Smooth muscle cell (in vitro differentiated cells): ENCODE measurements around the gene DPY30. TPM values are rescaled to one million over a fixed set of nuclear protein-coding genes. Genes with fewer than 3 reads are reported as not detected.

Experiments used
- DNase-seq: peaks from one replicate; lab custom pipeline; 2025; ENCODE audit not compliant: unreplicated experiment; lab: John Stamatoyannopoulos, UW
- H2AFZ ChIP-seq: fragments of 200-600 bp; sonication (generic); 2 replicates; pipeline ENCODE4 v1.6.0; 2016; ENCODE audit warnings: antibody characterized with exemption, low read depth, mild to moderate bottlenecking
- H3F3A ChIP-seq: fragments of 200-600 bp; sonication (generic); 2 replicates; pipeline ENCODE4 v1.6.0; 2017; ENCODE audit warnings: antibody characterized with exemption, low read depth
- H3K27ac ChIP-seq: fragments of 200-600 bp; sonication (generic); 2 replicates; pipeline ENCODE4 v1.5.1; 2016; ENCODE audit warnings: low read depth, mild to moderate bottlenecking
- H3K27me3 ChIP-seq: fragments of 200-600 bp; sonication (generic); 2 replicates; pipeline ENCODE4 v1.6.1; 2016; ENCODE audit warnings: low read depth, mild to moderate bottlenecking
- H3K36me3 ChIP-seq: fragments of 200-600 bp; sonication (generic); 2 replicates; pipeline ENCODE4 v1.5.1; 2016; ENCODE audit warnings: low read depth
- H3K4me1 ChIP-seq: fragments of 200-600 bp; sonication (generic); 2 replicates; pipeline ENCODE4 v1.5.1; 2016; ENCODE audit warnings: low read depth
- H3K4me2 ChIP-seq: fragments of 200-600 bp; sonication (generic); 2 replicates; pipeline ENCODE4 v1.6.0; 2016; ENCODE audit warnings: mild to moderate bottlenecking
- H3K4me3 ChIP-seq: fragments of 200-600 bp; sonication (generic); 2 replicates; pipeline ENCODE4 v1.5.1; 2016; ENCODE audit warnings: mild to moderate bottlenecking
- H3K79me2 ChIP-seq: fragments of 200-600 bp; sonication (generic); 2 replicates; pipeline ENCODE4 v1.6.0; 2016; ENCODE audit warnings: low read depth, mild to moderate bottlenecking
- H3K9ac ChIP-seq: fragments of 200-600 bp; sonication (generic); 2 replicates; pipeline ENCODE4 v1.6.0; 2016; ENCODE audit warnings: low read depth
- H3K9me3 ChIP-seq: fragments of 200-600 bp; sonication (generic); replicated peaks from 2 replicates; pipeline ENCODE4 v1.5.1; 2016; ENCODE audit warnings: low read depth
- H4K20me1 ChIP-seq: fragments of 200-600 bp; sonication (generic); 2 replicates; pipeline ENCODE4 v1.6.0; 2016; ENCODE audit warnings: low read depth
- CTCF ChIP-seq: fragments of 200-600 bp; sonication (generic); IDR thresholded peaks from 2 replicates; pipeline ENCODE4 v1.5.1; 2017; ENCODE audit warnings: borderline replicate concordance, mild to moderate bottlenecking, antibody characterized with exemption; ENCODE audit not compliant: insufficient read depth, poor library complexity, severe bottlenecking
- WGBS: methylation state at CpG from one replicate; pipeline ENCODE4 v1.1.7; 2016; ENCODE audit warnings: low lambda C conversion rate; 5-methylcytosine and 5-hydroxymethylcytosine counted together
- polyA plus RNA-seq: library from polyadenylated mRNA; unstranded; fragments of >200 nt; fragmentation: Nextera tagmentation; extraction: Ambion mirVana; gene quantifications from 2 replicates; pipeline ENCODE4 v1.2.1, GENCODE V29; 2016
- total RNA-seq: library from RNA; depleted of rRNA; stranded (reverse); fragments of >200 nt; gene quantifications from 2 replicates; pipeline ENCODE4 v1.2.3, GENCODE V29; 2014

DPY30 gene
- total and polyA plus RNA-seq, 2 experiments from 2014 or later = 97.4 to 103 TPM

- WGBS = 0% methylated on average over 32 of the region's 40 CpGs
- peak overlapping the region; percentile 8 for H3K9ac ChIP-seq
- H3K27me3 ChIP-seq = no peaks in the 10 kb centered on the region
- TF ChIP-seq CTCF = no peak
- peaks cover 28% of the 10 kb centered on the region for H3K79me2 ChIP-seq
- peak overlapping the region; percentile 66 for H3K4me3 ChIP-seq
- H3K9me3 ChIP-seq = no peaks in the 10 kb centered on the region
- peak overlapping the region; percentile 28 for H3K27ac ChIP-seq
- H3F3A ChIP-seq = no peaks in the 10 kb centered on the region
- peak overlapping the region; percentile 86 for H3K4me2 ChIP-seq
- no peaks in the 10 kb centered on the region for H3K36me3 ChIP-seq
- no peak for DNase-seq
- H4K20me1 ChIP-seq = no peaks in the 10 kb centered on the region
- peaks cover 11% of the 10 kb centered on the region for H3K4me1 ChIP-seq
- H2AFZ ChIP-seq = peak overlapping the region; percentile 99
Observed at GRCh38 chr2:32064021-32064601, 24.5 kb upstream of the DPY30 start.

- WGBS = under 1% methylated on average over 56 of the region's 79 CpGs
- Histone ChIP-seq H3K27ac (peak within 1 kb of the TSS; percentile 47), H3K36me3 (no peaks in the 10 kb centered on the region), H3K27me3 (no peaks in the 10 kb centered on the region), H2AFZ (peak within 1 kb of the TSS; percentile 99), H3K9me3 (no peaks in the 10 kb centered on the region), H4K20me1 (no peaks in the 10 kb centered on the region), H3K4me1 (peaks cover 11% of the 10 kb centered on the region), H3K4me2 (peak within 1 kb of the TSS; percentile 86), H3K9ac (peak within 1 kb of the TSS; percentile 42), H3F3A (no peaks in the 10 kb centered on the region), H3K4me3 (peak within 1 kb of the TSS; percentile 66), H3K79me2 (peaks cover 26% of the 10 kb centered on the region)
- DNase-seq = peak; percentile 91
- TF ChIP-seq CTCF = peak; percentile 17
Observed at GRCh38 chr2:32063310-32064020, 23.9 kb upstream of the DPY30 start, which contains the start of gene SPAST. TSS of gene SPAST (plus strand) at chr2:32063556. CDS start at chr2:32063832, 276 bp downstream.

GRCh38 chr2:32061973-32062861 lies 22.6 kb upstream of the DPY30 start:
- Histone ChIP-seq H4K20me1 (no peaks in the 10 kb centered on the region), H3K79me2 (peaks cover 25% of the 10 kb centered on the region), H3K36me3 (no peaks in the 10 kb centered on the region), H2AFZ (peak overlapping the region; percentile 75), H3K27ac (peak overlapping the region; percentile 47), H3K4me2 (peak overlapping the region; percentile 86), H3F3A (no peaks in the 10 kb centered on the region), H3K4me3 (peak overlapping the region; percentile 66), H3K9me3 (no peaks in the 10 kb centered on the region), H3K4me1 (peaks cover 11% of the 10 kb centered on the region), H3K9ac (peak overlapping the region; percentile 42), H3K27me3 (no peaks in the 10 kb centered on the region)
- no peak for DNase-seq
- TF ChIP-seq CTCF = no peak
- WGBS = 52% methylated on average over 13 of the region's 13 CpGs
